Measurements from ENCODE around the gene SLC5A9. TPM values are rescaled to one million over a fixed set of nuclear protein-coding genes. Genes with fewer than 3 reads are reported as not detected.

SLC5A9 gene
- total RNA-seq, 3 donors from 2014 or later = 0.73 to 3.0 (median 2.4) TPM

DNA sequence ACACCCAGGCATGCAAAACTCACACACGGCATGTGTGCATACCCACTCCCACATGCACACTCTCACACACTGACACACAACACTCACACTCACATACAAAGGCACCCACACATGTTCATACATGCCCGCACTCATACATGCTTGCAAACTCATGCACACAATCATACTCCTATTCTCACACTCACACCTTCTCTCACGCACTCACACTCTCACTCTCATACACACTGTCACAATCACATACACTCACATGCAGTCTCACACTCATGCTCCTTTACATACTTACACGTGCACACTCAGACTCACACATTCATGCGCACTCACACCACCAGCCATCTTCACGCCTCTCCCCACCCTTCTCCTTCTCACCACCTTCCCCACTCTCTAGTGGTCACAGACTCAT is 3.1 kb downstream of the SLC5A9 start:
- ATAC-seq (no peak), DNase-seq (no peak)
- intact Hi-C loops (cut with DNase I, micrococcal nuclease) = no loop called here
- TF ChIP-seq CTCF (IDR thresholded peaks at IDR 0.05) = no peak
- Histone ChIP-seq H3K4me3 (no peak overlapping the region), H3K36me3 (ENCODE audit: low read depth) (no peaks in the 10 kb centered on the region), H3K9me3 (no peaks in the 10 kb centered on the region), H3K4me1 (ENCODE audit: low read depth) (peaks cover 11% of the 10 kb centered on the region)

DNA sequence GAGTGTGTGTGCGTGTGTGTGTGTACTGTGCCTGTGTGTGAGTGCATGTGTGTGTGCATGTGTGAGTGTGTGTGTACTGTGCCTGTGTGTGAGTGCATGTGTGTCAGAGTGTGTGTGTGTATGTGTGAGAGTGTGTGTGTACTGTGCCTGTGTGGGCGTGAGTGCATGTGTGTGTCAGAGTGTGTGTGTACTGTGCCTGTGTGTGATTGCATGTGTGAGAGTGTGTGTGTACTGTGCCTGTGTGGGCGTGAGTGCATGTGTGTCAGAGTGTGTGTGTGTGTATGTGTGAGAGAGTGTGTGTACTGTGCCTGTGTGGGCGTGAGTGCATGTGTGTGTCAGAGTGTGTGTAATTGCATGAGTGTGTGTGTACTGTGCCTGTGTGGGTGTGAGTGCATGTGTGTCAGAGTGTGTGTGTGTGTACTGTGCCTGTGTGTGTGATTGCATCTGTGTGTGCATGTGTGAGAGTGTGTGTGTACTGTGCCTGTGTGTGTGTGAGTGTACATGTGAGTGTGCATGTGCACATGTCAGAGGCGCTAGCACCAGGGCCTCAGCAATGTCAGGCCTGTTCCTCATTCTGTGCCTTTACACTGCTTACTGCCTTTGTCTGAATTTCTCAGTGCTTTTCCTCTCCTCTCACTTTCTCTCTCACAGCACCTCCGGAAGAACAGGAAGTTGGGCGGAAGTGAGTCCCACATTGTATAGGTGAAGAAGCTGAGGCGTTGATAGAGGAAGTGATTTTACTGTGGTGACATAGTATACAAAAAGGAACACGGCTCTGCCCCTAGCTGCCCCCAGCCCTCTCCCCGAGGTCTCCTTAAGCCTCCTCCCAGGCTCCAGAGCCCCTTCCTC is 4.9 kb downstream of the SLC5A9 start:
- ATAC-seq (no peak), DNase-seq (no peak)
- Histone ChIP-seq H3K4me3 (no peak overlapping the region), H3K4me1 (ENCODE audit: low read depth) (peaks cover 11% of the 10 kb centered on the region), H3K36me3 (ENCODE audit: low read depth) (no peaks in the 10 kb centered on the region), H3K9me3 (no peaks in the 10 kb centered on the region)
- TF ChIP-seq CTCF (IDR thresholded peaks at IDR 0.05) = no peak
- intact Hi-C loops (cut with DNase I, micrococcal nuclease) = no loop called here

GRCh38 chr1:48228156-48228555 is 5.6 kb downstream of the SLC5A9 start:
- TF ChIP-seq CTCF (IDR thresholded peaks at IDR 0.05) = no peak
- intact Hi-C loops (cut with DNase I, micrococcal nuclease) = no loop called here
- H3K9me3 ChIP-seq = no peaks in the 10 kb centered on the region
- ATAC-seq (peak; percentile 38), DNase-seq (no peak)
- peaks cover 6% of the 10 kb centered on the region for H3K4me1 ChIP-seq (ENCODE audit: low read depth)
- no peak overlapping the region for H3K4me3 ChIP-seq
- no peaks in the 10 kb centered on the region for H3K36me3 ChIP-seq (ENCODE audit: low read depth)

DNA sequence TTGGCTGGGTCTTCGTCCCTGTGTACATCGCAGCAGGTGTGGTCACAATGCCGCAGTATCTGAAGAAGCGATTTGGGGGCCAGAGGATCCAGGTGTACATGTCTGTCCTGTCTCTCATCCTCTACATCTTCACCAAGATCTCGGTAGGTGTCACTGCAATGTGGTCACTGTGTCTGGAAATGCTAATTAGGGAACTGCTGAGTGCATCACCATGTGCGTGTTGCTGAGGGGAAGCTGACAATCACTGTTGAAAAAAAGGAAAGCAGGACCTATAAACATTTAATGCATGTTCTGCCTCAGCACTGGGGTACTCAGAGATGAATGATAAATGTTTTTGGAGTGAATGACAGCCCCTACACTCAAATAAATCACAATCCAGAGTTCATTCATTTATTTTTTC is 6.8 kb downstream of the SLC5A9 start:
- intact Hi-C loops (cut with DNase I, micrococcal nuclease) = no loop called here
- Histone ChIP-seq H3K9me3 (no peaks in the 10 kb centered on the region), H3K4me1 (ENCODE audit: low read depth) (no peaks in the 10 kb centered on the region), H3K4me3 (no peak overlapping the region), H3K36me3 (ENCODE audit: low read depth) (no peaks in the 10 kb centered on the region)
- no peak for TF ChIP-seq CTCF (IDR thresholded peaks at IDR 0.05)
- no peak for DNase-seq
- no peak for ATAC-seq

DNA sequence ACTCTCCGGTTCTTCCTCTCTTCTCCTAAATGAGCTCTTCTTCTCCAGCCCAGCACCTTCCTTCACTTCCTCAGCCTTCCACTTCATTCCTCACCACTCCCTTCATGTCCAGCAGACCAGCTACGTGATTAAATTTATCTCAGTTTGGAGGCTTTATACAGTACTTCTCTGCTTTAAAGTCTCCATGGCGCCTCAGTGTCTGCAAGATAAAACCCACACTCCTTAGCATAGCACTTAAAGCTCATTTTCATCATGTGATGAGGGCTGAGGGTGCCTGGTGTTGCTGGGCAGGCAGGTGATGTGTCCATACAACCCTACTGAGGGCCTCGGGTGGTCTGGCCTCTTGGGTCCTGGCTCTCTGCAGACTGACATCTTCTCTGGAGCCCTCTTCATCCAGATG is 7.7 kb downstream of the SLC5A9 start:
- Histone ChIP-seq H3K4me1 (ENCODE audit: low read depth) (no peaks in the 10 kb centered on the region), H3K9me3 (no peaks in the 10 kb centered on the region), H3K4me3 (no peak overlapping the region), H3K36me3 (ENCODE audit: low read depth) (no peaks in the 10 kb centered on the region)
- intact Hi-C loops (cut with DNase I, micrococcal nuclease) = no loop called here
- DNase-seq (no peak), ATAC-seq (no peak)
- TF ChIP-seq CTCF (IDR thresholded peaks at IDR 0.05) = no peak

All from mucosa of descending colon (tissue), 3 donors.